Left ventricle myocardium inferior (tissue), 1 donor: ENCODE data around the gene ZNF512B. TPM values are rescaled to one million over a fixed set of nuclear protein-coding genes. Genes with fewer than 3 reads are reported as not detected.
"Not testable (repeated sequence)": the region's sequence is repeated elsewhere in the genome, so short reads cannot be mapped to it uniquely, and the experiment has no call there.

Experiments used
- DNase-seq: peaks from one replicate; pipeline ENCODE4 v3.0.0-alpha.2; 2020
- H3K27ac ChIP-seq: fragments of 200-600 bp; replicated peaks from 2 replicates; pipeline ENCODE4 v1.8.0; 2021
- H3K27me3 ChIP-seq: fragments of 200-600 bp; 2 replicates; pipeline ENCODE4 v1.8.0; 2021; ENCODE audit warnings: low read depth
- H3K36me3 ChIP-seq: fragments of 200-600 bp; 2 replicates; pipeline ENCODE4 v1.8.0; 2021
- H3K4me1 ChIP-seq: fragments of 200-600 bp; 2 replicates; pipeline ENCODE4 v1.8.0; 2021
- H3K4me3 ChIP-seq: fragments of 200-600 bp; 2 replicates; pipeline ENCODE4 v1.8.0; 2021; ENCODE audit warnings: mild to moderate bottlenecking, moderate library complexity
- H3K9me3 ChIP-seq: fragments of 200-600 bp; replicated peaks from 2 replicates; pipeline ENCODE4 v1.8.0; 2021
- intact Hi-C: fragments of 100-400 bp; cut with micrococcal nuclease; formaldehyde crosslinking; loops from one replicate; pipeline ENCODE4 v1.11.0; 2022
- total RNA-seq: library from RNA; stranded (reverse); fragmentation: NEBNext Ultra II Directional; extraction: Animal tissue kit (Norgen Biotek cat#: 25700); gene quantifications from one replicate; pipeline ENCODE4 v1.2.1, GENCODE V29; 2021
- TF ChIP-seq, protein P1 (sequence below): fragments of 200-600 bp; IDR thresholded peaks from 2 replicates; pipeline ENCODE4 v1.8.0; 2021; ENCODE audit warnings: antibody characterized with exemption, mild to moderate bottlenecking, borderline replicate concordance
- donor health status: DM: no; HTN: yes; CAD: no; lungs with severe emphysema.

The ZNF512B gene
- total RNA-seq, 1 donor from 2014 or later, result 12.6 TPM

DNA sequence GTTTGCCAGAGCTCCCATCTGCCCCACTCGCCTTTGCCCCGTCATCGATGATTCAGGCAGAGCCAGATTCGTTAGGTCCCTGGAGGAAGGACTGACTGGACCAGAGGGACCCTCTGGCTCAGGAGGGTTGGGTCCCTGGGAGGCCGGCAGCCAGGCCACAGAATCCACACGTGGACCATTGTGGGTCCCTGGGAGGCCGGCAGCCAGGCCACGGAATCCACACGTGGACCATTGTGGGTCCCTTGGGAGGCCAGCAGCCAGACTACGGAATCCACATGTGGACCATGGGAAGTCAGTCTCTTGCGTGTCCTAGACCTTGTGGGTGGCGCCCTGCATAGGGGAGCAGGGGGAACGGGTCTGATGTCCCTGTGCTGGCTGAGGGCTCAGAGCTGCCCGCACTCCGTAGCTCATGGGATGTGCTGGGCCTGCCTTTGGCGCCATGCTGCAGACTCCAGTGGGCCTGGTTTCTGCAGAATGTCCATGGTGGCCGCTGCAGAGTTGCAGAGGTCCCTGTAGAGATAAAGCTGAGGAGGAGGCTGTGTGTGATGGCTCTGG is 37.0 kb downstream of the ZNF512B start:
- Histone ChIP-seq H3K27me3 (no peaks in the 10 kb centered on the region), H3K36me3 (peaks cover 74% of the 10 kb centered on the region), H3K4me3 (no peak overlapping the region), H3K9me3 (no peaks in the 10 kb centered on the region), H3K4me1 (peaks cover 48% of the 10 kb centered on the region), H3K27ac (no peak overlapping the region)
- TF ChIP-seq, protein P1, sequence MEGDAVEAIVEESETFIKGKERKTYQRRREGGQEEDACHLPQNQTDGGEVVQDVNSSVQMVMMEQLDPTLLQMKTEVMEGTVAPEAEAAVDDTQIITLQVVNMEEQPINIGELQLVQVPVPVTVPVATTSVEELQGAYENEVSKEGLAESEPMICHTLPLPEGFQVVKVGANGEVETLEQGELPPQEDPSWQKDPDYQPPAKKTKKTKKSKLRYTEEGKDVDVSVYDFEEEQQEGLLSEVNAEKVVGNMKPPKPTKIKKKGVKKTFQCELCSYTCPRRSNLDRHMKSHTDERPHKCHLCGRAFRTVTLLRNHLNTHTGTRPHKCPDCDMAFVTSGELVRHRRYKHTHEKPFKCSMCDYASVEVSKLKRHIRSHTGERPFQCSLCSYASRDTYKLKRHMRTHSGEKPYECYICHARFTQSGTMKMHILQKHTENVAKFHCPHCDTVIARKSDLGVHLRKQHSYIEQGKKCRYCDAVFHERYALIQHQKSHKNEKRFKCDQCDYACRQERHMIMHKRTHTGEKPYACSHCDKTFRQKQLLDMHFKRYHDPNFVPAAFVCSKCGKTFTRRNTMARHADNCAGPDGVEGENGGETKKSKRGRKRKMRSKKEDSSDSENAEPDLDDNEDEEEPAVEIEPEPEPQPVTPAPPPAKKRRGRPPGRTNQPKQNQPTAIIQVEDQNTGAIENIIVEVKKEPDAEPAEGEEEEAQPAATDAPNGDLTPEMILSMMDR, result no peak
- intact Hi-C loops, result no loop called here
- no peak for DNase-seq

DNA sequence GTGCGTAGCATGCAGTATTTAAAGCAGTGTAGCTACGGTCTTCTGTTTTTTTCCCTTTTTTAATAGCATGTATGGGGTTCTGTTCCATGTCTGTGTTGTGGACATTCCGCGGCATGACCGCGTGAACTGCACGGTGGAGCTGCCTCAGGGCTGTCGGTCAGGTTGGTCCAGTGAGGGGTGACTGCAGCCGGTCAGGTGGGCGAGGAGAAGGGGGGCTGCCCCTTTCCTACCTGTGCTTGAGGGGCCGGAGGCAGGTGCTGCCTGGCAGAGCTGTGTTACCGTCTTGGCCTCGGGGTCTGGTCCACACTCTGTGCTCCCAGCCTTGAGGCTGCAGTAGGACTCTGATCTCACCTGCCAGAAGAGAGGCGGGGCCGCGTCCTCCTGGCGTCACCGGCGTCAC is 38.0 kb downstream of the ZNF512B start:
- Histone ChIP-seq H3K27me3 (no peaks in the 10 kb centered on the region), H3K4me3 (no peak overlapping the region), H3K4me1 (peaks cover 57% of the 10 kb centered on the region), H3K36me3 (peaks cover 73% of the 10 kb centered on the region), H3K27ac (peak overlapping the region; percentile 83), H3K9me3 (no peaks in the 10 kb centered on the region)
- intact Hi-C loops, result no loop called here
- TF ChIP-seq, protein P1, result no peak
- DNase-seq, result no peak

DNA sequence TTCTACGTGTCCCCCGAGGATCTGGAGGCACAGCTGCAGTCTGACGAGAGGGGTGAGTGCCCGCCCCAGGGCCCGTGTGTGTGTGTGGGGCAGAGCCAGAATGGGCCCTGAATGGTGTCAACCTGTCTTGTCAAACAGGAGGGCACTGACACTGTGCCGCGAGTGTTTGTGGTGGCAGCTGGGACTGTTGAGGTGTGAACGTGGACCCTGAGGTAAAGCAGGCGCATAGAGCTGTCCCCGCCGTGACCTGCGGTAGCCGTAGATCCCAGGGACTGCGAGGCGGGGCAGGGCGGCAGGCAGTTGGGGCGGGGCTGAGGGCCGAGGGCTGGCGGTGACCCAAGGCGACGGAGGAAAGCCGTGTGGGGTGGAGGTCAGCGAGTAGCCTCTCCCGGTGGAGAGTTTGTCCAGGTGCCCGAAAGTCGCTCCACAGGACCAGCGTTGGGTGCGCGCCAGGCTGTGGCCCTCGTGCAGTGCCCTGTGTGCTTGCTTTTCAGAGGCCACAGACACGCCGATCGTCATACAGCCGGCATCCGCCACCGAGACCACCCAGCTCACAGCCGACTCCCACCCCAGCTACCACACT is 38.7 kb downstream of the ZNF512B start:
- Histone ChIP-seq H3K9me3 (no peaks in the 10 kb centered on the region), H3K27ac (peak overlapping the region; percentile 83), H3K4me1 (peaks cover 62% of the 10 kb centered on the region), H3K27me3 (no peaks in the 10 kb centered on the region), H3K36me3 (peaks cover 79% of the 10 kb centered on the region), H3K4me3 (peak overlapping the region; percentile 11)
- TF ChIP-seq, protein P1, result no peak
- peak; percentile 81 for DNase-seq
- intact Hi-C loops, result no loop called here

DNA sequence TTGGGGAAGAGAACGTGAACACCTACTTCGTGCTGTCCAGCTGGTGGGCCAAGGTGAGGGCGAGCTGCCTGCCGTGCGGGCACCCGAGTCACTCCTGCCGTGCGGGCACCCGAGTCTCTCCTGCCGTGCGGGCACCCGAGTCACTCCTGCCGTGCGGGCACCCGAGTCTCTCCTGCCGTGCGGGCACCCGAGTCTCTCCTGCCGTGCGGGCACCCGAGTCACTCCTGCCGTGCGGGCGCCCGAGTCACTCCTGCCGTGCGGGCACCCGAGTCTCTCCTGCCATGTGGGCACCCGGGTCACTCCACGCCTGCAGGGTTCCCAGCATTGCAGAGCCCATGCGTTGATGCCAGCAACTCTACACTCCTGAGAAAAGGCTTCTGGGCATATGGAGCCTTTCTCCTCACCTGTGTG is 40.3 kb downstream of the ZNF512B start:
- H3K27me3 ChIP-seq, H3K27ac ChIP-seq, intact Hi-C loops, DNase-seq, H3K9me3 ChIP-seq, H3K4me3 ChIP-seq: not testable (repeated sequence)
- H3K4me1 ChIP-seq, result peaks cover 59% of the 10 kb centered on the region
- peaks cover 63% of the 10 kb centered on the region for H3K36me3 ChIP-seq

DNA sequence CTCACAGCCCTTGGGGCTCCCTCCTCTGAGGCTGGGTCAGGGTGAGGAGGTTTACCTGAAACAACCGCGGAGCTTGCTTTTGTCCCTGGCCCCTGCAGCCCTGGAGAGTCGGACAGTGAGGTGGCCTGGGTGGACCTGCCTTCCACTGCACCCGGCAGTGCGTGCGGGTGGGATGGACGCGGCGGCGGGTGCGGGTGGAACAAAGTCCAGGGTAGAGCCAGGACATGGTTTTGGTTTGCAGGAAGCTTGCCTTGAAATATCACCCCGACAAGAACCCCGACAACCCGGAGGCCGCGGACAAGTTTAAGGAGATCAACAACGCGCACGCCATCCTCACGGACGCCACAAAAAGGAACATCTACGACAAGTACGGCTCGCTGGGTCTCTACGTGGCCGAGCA is 40.7 kb downstream of the ZNF512B start:
- no peak overlapping the region for H3K4me3 ChIP-seq
- no peaks in the 10 kb centered on the region for H3K9me3 ChIP-seq
- H3K4me1 ChIP-seq, result peaks cover 55% of the 10 kb centered on the region
- intact Hi-C loops, result no loop called here
- TF ChIP-seq, protein P1, result no peak
- no peaks in the 10 kb centered on the region for H3K27me3 ChIP-seq
- H3K27ac ChIP-seq, result no peak overlapping the region
- peaks cover 62% of the 10 kb centered on the region for H3K36me3 ChIP-seq
- no peak for DNase-seq

DNA sequence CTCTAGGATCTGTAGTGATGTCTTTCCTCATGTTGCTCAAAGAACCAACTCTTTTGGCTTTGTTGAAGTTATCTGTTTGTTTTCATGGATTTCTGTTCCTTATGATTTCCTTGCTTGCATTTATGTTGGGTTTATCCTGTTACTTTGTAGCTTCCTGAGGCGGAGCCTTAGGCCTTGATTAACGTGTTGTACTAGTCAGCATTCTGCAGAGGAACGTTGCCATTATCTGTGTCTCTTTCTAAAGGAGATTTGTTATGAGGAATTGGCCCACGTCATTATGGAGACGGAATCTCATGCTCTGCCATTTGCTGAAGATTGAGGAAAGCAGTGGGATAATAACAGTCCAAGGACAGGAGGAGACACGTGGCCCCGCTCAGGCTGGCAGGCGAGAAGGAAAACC is 43.4 kb downstream of the ZNF512B start:
- no peak overlapping the region for H3K27ac ChIP-seq
- H3K36me3 ChIP-seq, result peaks cover 52% of the 10 kb centered on the region
- intact Hi-C loops, result no loop called here
- H3K27me3 ChIP-seq, result no peaks in the 10 kb centered on the region
- TF ChIP-seq, protein P1, result no peak
- peaks cover 40% of the 10 kb centered on the region for H3K4me1 ChIP-seq
- H3K4me3 ChIP-seq, result no peak overlapping the region
- H3K9me3 ChIP-seq, result no peaks in the 10 kb centered on the region
- no peak for DNase-seq
